Effector CD8-positive, alpha-beta T cell (primary cell): ENCODE measurements around the gene INPP1.

Experiments
- DNase-seq: peaks from one replicate; lab custom pipeline; 2025; lab: John Stamatoyannopoulos, UW

INPP1 gene

GRCh38 chr2:190408538-190409271, 65.3 kb downstream of the INPP1 start:
- DNase-seq = peak; percentile 69

- no peak for DNase-seq
Observed at GRCh38 chr2:190409616-190410015, 66.2 kb downstream of the INPP1 start.

- no peak for DNase-seq
Observed at GRCh38 chr2:190410166-190410565, 66.8 kb downstream of the INPP1 start.

- no peak for DNase-seq
Observed at GRCh38 chr2:190412966-190413365, 69.6 kb downstream of the INPP1 start.

GRCh38 chr2:190413421-190413820, 70.0 kb downstream of the INPP1 start:
- DNase-seq = no peak

- no peak for DNase-seq
Observed at GRCh38 chr2:190415251-190415650, 71.9 kb downstream of the INPP1 start.

GRCh38 chr2:190415794-190416775, 72.7 kb downstream of the INPP1 start:
- DNase-seq = no peak

GRCh38 chr2:190417045-190417842, 73.9 kb downstream of the INPP1 start:
- DNase-seq = no peak

GRCh38 chr2:190418727-190419126, 75.3 kb downstream of the INPP1 start:
- no peak for DNase-seq

- no peak for DNase-seq
Observed at GRCh38 chr2:190420801-190421200, 77.4 kb downstream of the INPP1 start.
